ENCODE data around the gene CMC2. TPM values are rescaled to one million over a fixed set of nuclear protein-coding genes. Genes with fewer than 3 reads are reported as not detected.
A peak's percentile ranks its signal among the peaks of the same experiment; 100 is the strongest.

Gene CMC2
- total and polyA plus RNA-seq, 2 of the 13 experiments (the other 11 are each of a cell fraction or from before 2014, with no cell fraction given), result 116 to 129 TPM

DNA sequence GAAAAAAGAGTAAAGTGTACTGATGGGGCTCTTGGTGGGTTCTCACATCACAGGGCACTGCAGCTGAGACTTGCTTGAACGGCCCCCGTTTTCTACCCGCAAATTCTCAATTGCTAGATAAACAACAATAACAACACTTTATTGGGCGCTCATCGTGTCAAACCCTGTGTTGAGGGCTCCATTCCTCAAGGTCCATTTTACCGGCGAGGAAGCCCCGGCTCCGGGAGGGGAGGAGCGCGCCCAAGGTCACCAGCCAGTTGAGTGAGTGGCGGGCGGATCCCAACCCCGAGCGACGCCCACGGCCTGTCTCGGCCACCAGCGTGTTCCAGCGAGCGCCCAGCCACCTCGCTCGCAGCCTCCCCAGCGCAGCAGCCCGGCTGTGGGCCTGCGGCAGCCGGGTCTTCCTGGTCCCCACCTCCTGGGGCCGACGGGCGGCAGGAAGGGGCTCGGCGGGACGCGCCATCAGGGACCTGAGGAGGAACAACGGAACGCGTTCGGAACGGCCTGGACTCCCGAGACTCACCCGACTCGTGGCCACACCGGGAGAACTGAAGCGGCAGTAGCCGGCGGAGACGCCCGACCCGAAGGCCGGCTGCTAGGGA lies 373 bp downstream of the CMC2 start (continued):
- TF ChIP-seq, protein P1, sequence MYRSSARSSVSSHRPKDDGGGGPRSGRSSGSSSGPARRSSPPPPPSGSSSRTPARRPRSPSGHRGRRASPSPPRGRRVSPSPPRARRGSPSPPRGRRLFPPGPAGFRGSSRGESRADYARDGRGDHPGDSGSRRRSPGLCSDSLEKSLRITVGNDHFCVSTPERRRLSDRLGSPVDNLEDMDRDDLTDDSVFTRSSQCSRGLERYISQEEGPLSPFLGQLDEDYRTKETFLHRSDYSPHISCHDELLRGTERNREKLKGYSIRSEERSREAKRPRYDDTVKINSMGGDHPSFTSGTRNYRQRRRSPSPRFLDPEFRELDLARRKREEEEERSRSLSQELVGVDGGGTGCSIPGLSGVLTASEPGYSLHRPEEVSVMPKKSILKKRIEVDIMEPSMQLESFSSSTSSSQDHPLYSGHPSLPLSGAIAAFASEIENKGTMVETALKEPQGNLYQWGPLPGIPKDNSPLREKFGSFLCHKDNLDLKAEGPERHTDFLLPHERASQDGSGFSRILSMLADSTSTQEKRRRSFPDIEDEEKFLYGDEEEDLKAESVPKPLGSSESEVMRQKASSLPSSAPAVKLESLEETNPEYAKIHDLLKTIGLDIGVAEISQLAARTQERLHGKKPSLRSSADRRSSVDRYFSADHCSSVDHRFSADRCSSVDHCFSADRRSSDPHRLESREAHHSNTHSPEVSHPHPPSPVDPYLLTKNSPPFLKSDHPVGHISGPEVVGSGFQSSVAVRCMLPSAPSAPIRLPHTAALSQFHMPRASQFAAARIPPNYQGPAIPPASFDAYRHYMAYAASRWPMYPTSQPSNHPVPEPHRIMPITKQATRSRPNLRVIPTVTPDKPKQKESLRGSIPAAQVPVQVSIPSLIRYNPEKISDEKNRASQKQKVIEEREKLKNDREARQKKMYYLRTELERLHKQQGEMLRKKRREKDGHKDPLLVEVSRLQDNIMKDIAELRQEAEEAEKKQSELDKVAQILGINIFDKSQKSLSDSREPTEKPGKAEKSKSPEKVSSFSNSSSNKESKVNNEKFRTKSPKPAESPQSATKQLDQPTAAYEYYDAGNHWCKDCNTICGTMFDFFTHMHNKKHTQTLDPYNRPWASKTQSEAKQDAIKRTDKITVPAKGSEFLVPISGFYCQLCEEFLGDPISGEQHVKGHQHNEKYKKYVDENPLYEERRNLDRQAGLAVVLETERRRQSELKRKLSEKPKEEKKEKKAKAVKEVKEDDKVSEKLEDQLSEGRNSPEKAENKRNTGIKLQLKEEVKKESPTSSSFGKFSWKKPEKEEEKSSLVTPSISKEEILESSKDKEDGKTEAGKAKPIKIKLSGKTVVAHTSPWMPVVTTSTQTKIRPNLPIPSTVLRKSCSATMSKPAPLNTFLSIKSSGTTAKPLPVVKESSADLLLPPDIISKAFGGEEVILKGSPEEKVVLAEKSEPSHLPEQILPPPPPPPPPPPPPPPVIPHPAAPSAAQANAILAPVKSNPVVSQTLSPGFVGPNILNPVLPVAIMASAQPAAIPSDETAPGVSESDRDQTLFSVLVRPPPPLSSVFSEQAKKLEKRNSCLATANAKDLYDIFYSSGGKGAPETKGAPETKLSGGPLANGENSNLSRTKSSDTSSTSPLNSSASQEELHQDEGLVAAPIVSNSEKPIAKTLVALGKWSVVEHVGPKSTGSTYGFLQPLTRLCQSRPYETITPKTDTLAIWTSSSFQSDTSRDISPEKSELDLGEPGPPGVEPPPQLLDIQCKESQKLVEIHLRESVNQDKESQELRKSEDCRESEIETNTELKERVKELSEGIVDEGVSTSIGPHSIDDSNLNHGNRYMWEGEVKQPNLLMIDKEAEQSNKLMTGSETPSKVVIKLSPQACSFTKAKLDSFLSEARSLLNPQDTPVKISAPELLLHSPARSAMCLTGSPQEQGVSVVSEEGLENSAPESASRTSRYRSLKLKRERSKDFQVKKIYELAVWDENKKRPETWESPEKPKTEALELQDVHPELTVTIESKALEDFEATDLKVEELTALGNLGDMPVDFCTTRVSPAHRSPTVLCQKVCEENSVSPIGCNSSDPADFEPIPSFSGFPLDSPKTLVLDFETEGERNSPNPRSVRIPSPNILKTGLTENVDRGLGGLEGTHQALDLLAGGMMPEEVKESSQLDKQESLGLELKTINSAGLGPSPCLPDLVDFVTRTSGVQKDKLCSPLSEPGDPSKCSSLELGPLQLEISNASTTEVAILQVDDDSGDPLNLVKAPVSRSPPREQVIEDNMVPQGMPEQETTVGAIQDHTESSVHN (CRISPR knock-in tag; IDR thresholded peaks at IDR 0.05), result peak; percentile 76; the same call in 1 of the 2 replicates
- no peak for TF ChIP-seq DPF2 (CRISPR knock-in tag; IDR thresholded peaks at IDR 0.05; ENCODE audit: borderline replicate concordance, low read depth)
- no peak for TF ChIP-seq ZNF652 (CRISPR knock-in tag; IDR thresholded peaks at IDR 0.05; ENCODE audit: borderline replicate concordance, low read depth)
- TF ChIP-seq CCAR2 (optimal IDR thresholded peaks at IDR 0.05; ENCODE audit: low read depth, low read length), result no peak
- TF ChIP-seq, protein P2, sequence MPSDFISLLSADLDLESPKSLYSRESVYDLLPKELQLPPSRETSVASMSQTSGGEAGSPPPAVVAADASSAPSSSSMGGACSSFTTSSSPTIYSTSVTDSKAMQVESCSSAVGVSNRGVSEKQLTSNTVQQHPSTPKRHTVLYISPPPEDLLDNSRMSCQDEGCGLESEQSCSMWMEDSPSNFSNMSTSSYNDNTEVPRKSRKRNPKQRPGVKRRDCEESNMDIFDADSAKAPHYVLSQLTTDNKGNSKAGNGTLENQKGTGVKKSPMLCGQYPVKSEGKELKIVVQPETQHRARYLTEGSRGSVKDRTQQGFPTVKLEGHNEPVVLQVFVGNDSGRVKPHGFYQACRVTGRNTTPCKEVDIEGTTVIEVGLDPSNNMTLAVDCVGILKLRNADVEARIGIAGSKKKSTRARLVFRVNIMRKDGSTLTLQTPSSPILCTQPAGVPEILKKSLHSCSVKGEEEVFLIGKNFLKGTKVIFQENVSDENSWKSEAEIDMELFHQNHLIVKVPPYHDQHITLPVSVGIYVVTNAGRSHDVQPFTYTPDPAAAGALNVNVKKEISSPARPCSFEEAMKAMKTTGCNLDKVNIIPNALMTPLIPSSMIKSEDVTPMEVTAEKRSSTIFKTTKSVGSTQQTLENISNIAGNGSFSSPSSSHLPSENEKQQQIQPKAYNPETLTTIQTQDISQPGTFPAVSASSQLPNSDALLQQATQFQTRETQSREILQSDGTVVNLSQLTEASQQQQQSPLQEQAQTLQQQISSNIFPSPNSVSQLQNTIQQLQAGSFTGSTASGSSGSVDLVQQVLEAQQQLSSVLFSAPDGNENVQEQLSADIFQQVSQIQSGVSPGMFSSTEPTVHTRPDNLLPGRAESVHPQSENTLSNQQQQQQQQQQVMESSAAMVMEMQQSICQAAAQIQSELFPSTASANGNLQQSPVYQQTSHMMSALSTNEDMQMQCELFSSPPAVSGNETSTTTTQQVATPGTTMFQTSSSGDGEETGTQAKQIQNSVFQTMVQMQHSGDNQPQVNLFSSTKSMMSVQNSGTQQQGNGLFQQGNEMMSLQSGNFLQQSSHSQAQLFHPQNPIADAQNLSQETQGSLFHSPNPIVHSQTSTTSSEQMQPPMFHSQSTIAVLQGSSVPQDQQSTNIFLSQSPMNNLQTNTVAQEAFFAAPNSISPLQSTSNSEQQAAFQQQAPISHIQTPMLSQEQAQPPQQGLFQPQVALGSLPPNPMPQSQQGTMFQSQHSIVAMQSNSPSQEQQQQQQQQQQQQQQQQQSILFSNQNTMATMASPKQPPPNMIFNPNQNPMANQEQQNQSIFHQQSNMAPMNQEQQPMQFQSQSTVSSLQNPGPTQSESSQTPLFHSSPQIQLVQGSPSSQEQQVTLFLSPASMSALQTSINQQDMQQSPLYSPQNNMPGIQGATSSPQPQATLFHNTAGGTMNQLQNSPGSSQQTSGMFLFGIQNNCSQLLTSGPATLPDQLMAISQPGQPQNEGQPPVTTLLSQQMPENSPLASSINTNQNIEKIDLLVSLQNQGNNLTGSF (CRISPR knock-in tag; IDR thresholded peaks at IDR 0.05), result no peak
- TF ChIP-seq KLF12 (CRISPR knock-in tag; IDR thresholded peaks at IDR 0.05; ENCODE audit: borderline replicate concordance), result peak; percentile 59; the same call in 1 of the 2 replicates
- TF ChIP-seq SP2 (CRISPR knock-in tag; IDR thresholded peaks at IDR 0.05), result no peak
